ENCODE data around the gene CYLD. TPM values are rescaled to one million over a fixed set of nuclear protein-coding genes. Genes with fewer than 3 reads are reported as not detected.

Gene CYLD
- total RNA-seq, 2 donors from 2014 or later = 20.0 to 21.2 TPM

DNA sequence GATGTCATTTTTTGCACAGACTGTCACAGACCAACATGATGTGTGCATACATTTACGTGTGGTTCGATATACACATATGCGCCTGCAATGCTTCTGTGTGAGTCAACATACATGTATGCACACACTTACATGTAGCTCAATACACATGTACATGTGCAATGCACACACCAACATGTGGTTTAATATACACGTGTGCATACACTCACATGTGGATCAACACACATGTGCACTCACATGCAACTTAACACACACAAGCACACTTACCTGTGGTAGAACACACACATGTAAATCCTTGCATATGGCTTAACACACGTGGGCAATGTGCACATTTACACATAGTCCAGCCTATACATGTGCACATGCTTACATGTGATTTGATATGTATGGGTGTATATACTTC is 97.5 kb downstream of the CYLD start:
- H3K27me3 ChIP-seq = peaks cover 0 to 4% of the 10 kb centered on the region in 2 donors
- TF ChIP-seq, protein P1, sequence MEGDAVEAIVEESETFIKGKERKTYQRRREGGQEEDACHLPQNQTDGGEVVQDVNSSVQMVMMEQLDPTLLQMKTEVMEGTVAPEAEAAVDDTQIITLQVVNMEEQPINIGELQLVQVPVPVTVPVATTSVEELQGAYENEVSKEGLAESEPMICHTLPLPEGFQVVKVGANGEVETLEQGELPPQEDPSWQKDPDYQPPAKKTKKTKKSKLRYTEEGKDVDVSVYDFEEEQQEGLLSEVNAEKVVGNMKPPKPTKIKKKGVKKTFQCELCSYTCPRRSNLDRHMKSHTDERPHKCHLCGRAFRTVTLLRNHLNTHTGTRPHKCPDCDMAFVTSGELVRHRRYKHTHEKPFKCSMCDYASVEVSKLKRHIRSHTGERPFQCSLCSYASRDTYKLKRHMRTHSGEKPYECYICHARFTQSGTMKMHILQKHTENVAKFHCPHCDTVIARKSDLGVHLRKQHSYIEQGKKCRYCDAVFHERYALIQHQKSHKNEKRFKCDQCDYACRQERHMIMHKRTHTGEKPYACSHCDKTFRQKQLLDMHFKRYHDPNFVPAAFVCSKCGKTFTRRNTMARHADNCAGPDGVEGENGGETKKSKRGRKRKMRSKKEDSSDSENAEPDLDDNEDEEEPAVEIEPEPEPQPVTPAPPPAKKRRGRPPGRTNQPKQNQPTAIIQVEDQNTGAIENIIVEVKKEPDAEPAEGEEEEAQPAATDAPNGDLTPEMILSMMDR (IDR thresholded peaks at IDR 0.05) = no peak
- H3K36me3 ChIP-seq = no peaks in the 10 kb centered on the region
- DNase-seq (ENCODE audit: low spot score) = peak; percentile 32
- H3K27ac ChIP-seq = no peak overlapping the region
- H3K9me3 ChIP-seq = no peaks in the 10 kb centered on the region
- H3K4me1 ChIP-seq = peaks cover 0 to 7% of the 10 kb centered on the region in 2 donors
- H3K4me3 ChIP-seq = no peak overlapping the region

DNA sequence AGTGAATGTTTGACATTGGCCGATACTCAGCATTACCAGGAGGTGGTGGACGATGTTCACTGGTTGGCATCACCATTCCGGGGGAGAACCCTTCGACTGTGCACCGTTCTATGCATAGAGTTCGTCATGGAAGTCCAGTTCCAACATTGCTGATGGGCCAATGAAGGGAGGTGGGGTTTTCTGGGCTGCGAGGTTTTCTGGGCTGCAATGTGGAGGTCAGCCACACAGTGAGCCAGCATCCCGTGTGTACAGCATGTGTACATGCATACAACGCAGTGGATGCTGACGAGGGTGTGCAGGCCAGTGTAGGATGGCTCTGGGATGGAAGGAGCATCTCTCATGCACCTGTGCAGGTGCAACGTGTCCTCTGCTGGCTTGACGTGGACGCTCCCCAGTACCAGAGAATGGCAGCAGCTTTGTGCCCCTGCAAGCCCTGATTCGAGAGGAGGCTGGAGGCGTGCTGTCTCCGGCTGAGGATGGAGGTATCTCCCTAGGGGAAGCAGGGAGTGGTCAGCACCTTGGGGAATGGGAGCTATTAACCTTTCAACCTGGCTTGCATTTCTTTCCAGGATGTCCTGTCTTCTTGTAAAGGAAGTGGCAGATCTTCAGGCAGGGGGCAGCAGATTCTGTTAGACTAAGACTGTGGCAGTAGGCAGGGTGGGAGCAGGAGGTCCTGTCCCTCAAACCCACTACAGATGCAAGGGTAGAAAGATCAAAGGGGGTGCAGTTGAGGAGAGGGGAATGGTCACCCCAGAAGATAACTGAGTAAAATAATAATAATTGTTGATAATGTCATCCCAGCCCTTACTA is 98.2 kb downstream of the CYLD start:
- no peaks in the 10 kb centered on the region for H3K9me3 ChIP-seq
- DNase-seq (ENCODE audit: low spot score) = peak; percentile 43
- no peaks in the 10 kb centered on the region for H3K36me3 ChIP-seq
- peaks cover 0 to 4% of the 10 kb centered on the region in 2 donors for H3K27me3 ChIP-seq
- H3K4me3 ChIP-seq = no peak overlapping the region
- H3K27ac ChIP-seq = no peak overlapping the region
- TF ChIP-seq, protein P1 (IDR thresholded peaks at IDR 0.05) = no peak
- peaks cover 0 to 7% of the 10 kb centered on the region in 2 donors for H3K4me1 ChIP-seq

- peak; percentile 38 for DNase-seq (ENCODE audit: low spot score)
- Histone ChIP-seq H3K27me3 (peaks cover 0 to 4% of the 10 kb centered on the region in 2 donors), H3K9me3 (no peaks in the 10 kb centered on the region), H3K4me3 (peak overlapping the region in 1 of 2 donors; percentile 29), H3K27ac (no peak overlapping the region), H3K36me3 (no peaks in the 10 kb centered on the region), H3K4me1 (peaks cover 0 to 7% of the 10 kb centered on the region in 2 donors)
- TF ChIP-seq, protein P1 (IDR thresholded peaks at IDR 0.05) = no peak
Observed at GRCh38 chr16:50841081-50841886, 99.4 kb downstream of the CYLD start.

GRCh38 chr16:50842013-50842505 is 100.2 kb downstream of the CYLD start:
- peaks cover 0 to 7% of the 10 kb centered on the region in 2 donors for H3K4me1 ChIP-seq
- TF ChIP-seq, protein P1 (IDR thresholded peaks at IDR 0.05) = no peak
- DNase-seq (ENCODE audit: low spot score) = no peak
- no peak overlapping the region for H3K4me3 ChIP-seq
- no peaks in the 10 kb centered on the region for H3K9me3 ChIP-seq
- no peaks in the 10 kb centered on the region for H3K36me3 ChIP-seq
- peaks cover 0 to 4% of the 10 kb centered on the region in 2 donors for H3K27me3 ChIP-seq
- H3K27ac ChIP-seq = no peak overlapping the region

GRCh38 chr16:50842589-50842988 is 100.7 kb downstream of the CYLD start:
- peaks cover 0 to 4% of the 10 kb centered on the region in 2 donors for H3K27me3 ChIP-seq
- DNase-seq (ENCODE audit: low spot score) = no peak
- no peak overlapping the region for H3K27ac ChIP-seq
- H3K9me3 ChIP-seq = no peaks in the 10 kb centered on the region
- H3K4me3 ChIP-seq = no peak overlapping the region
- TF ChIP-seq, protein P1 (IDR thresholded peaks at IDR 0.05) = no peak
- H3K36me3 ChIP-seq = no peaks in the 10 kb centered on the region
- H3K4me1 ChIP-seq = peaks cover 0 to 7% of the 10 kb centered on the region in 2 donors

Measured in right atrium auricular region (tissue), 2 donors.